Measurements from ENCODE around the gene LRP1B.

Gene LRP1B

GRCh38 chr2:140247451-140248195 lies 1883.2 kb downstream of the LRP1B start:
- no peak for TF ChIP-seq CTCF (IDR thresholded peaks at IDR 0.05; ENCODE audit: control insufficient read depth, extremely low read depth, insufficient read depth)
- no peak for DNase-seq (ENCODE audit: low read depth)
- no peak overlapping the region for H3K4me3 ChIP-seq (ENCODE audit: low read depth, low read length)

DNA sequence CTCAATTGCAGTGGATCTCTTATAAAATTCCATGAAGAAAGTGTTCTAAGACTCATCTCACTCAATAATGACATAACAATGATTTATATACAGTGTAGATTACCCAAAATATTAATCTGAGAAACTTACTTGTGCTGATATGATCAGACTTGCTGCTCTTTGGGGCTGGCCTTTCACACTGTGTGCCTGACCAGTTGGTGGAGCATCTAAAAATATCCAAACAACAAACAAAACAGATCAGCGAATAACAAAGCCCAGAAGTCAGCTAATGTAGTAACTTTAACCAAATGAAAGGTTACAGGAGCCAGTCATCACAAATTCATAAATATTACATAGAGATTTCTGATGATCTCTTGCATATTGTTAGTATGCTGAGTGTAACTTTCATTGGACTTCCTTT lies 1883.9 kb downstream of the LRP1B start:
- H3K4me3 ChIP-seq (ENCODE audit: low read depth, low read length): no peak overlapping the region
- no peak for TF ChIP-seq CTCF (IDR thresholded peaks at IDR 0.05; ENCODE audit: control insufficient read depth, extremely low read depth, insufficient read depth)
- DNase-seq (ENCODE audit: low read depth): no peak

DNA sequence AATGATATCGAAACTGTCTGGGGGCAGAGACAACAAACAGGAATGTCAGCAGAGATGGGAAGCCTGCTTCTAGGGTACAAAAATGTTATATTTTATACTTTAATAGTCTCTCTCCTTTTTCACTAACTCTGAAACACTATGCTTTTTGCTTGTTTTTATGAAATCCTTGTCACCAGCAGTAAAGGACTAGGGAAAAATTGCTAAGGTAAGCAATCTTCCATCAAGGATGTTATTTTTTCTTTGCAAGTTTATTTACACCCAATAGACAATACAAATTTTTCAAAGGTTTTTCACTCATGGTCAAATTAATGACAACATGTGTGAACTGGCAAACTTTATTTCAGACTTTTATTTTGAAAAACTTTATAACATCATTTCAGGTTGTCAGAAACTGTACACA lies 1884.8 kb downstream of the LRP1B start:
- no peak overlapping the region for H3K4me3 ChIP-seq (ENCODE audit: low read depth, low read length)
- no peak for TF ChIP-seq CTCF (IDR thresholded peaks at IDR 0.05; ENCODE audit: control insufficient read depth, extremely low read depth, insufficient read depth)
- no peak for DNase-seq (ENCODE audit: low read depth)

DNA sequence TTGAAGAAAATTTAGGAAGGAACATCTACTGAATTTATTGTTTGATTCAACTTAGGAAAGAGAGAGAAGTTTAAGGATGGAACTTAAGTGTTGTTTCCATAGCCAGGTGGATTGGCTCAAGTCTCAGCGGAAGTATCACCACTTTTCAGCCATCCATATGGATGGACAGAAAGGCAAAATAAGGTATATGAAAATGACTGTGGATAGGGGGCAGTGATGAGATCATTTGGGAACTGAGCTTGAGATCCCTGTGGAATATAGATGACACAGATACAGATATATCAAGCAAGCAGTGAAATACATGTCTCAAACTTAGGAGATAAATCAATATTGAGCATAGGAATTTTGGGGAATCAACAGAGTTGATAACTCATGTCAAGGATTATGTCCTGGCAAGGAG lies 1887.9 kb downstream of the LRP1B start:
- no peak for TF ChIP-seq CTCF (IDR thresholded peaks at IDR 0.05; ENCODE audit: control insufficient read depth, extremely low read depth, insufficient read depth)
- DNase-seq (ENCODE audit: low read depth): no peak
- no peak overlapping the region for H3K4me3 ChIP-seq (ENCODE audit: low read depth, low read length)

DNA sequence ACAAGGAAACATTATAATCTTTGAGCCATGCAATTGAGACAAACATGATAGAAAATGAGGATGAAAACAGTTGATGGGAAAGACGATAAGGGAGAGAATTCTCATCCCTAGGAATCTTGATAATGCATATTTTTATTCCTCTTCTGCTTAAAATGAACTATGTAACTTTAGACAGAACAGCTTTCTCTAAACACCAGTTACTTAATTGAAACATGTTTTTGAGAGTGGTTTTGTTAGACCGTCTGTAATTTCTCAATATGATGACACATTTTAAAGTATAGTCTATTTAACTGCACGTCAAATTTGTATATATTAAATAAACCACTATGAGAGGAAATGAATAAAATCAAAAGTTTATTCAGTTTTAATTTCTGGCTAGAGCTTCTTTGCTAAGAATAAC lies 1896.7 kb downstream of the LRP1B start:
- H3K4me3 ChIP-seq (ENCODE audit: low read depth, low read length): no peak overlapping the region
- no peak for TF ChIP-seq CTCF (IDR thresholded peaks at IDR 0.05; ENCODE audit: control insufficient read depth, extremely low read depth, insufficient read depth)
- DNase-seq (ENCODE audit: low read depth): no peak

GRCh38 chr2:140210963-140211362 lies 1919.9 kb downstream of the LRP1B start:
- no peak overlapping the region for H3K4me3 ChIP-seq (ENCODE audit: low read depth, low read length)
- no peak for TF ChIP-seq CTCF (IDR thresholded peaks at IDR 0.05; ENCODE audit: control insufficient read depth, extremely low read depth, insufficient read depth)
- DNase-seq (ENCODE audit: low read depth): no peak

DNA sequence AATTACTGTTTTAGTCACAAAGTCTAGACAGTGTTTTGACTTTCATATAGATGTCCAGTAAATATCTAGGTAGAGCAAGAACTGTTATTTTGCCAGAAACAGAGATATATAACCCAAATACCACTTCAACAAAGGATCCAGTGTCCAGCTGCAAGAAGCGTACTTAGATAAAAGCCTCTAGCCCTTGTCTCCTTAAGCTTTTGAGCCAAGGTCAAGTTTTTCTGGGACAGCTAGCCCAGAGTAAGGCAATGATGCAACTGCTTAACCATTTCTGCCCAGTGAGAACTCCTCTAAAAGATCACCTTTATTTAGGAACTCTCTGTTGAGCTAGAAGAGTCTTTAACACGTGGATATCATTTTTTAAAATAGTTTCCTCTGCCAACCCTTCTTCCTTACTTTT lies 1925.7 kb downstream of the LRP1B start:
- no peak for DNase-seq (ENCODE audit: low read depth)
- no peak overlapping the region for H3K4me3 ChIP-seq (ENCODE audit: low read depth, low read length)
- TF ChIP-seq CTCF (IDR thresholded peaks at IDR 0.05; ENCODE audit: control insufficient read depth, extremely low read depth, insufficient read depth): no peak

Data from LNCaP clone FGC (cell line).